ENCODE measurements around the gene SLC35G6.

SLC35G6 gene

DNA sequence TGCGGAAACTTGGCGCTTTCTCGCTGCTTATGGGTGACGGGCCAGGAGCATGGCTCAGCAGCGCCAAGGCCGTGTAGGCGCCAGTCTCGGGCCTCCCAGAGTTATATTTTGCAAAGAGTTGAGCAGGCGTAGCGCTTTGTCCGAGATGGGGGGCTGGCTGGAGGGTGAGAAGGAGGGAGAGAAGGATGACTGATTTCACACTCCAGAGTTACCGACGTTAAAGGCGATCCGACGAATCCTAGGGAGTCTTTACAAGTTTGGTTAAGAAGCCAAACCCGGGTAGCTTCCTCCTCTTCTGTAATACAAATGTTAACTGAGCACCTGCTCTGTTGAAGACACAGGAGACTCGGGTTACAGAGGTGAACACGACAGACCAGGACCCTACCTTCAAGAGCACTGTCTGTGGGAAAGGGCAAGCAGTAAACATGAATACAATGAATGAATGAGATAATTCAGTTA lies 3.7 kb downstream of the SLC35G6 start:
- peak overlapping the region; percentile 57 for H3K4me3 ChIP-seq (ENCODE audit: control insufficient read depth, low read depth, low read length)
- TF ChIP-seq, protein P1, sequence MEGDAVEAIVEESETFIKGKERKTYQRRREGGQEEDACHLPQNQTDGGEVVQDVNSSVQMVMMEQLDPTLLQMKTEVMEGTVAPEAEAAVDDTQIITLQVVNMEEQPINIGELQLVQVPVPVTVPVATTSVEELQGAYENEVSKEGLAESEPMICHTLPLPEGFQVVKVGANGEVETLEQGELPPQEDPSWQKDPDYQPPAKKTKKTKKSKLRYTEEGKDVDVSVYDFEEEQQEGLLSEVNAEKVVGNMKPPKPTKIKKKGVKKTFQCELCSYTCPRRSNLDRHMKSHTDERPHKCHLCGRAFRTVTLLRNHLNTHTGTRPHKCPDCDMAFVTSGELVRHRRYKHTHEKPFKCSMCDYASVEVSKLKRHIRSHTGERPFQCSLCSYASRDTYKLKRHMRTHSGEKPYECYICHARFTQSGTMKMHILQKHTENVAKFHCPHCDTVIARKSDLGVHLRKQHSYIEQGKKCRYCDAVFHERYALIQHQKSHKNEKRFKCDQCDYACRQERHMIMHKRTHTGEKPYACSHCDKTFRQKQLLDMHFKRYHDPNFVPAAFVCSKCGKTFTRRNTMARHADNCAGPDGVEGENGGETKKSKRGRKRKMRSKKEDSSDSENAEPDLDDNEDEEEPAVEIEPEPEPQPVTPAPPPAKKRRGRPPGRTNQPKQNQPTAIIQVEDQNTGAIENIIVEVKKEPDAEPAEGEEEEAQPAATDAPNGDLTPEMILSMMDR (IDR thresholded peaks at IDR 0.05; ENCODE audit: control insufficient read depth, insufficient read depth, low read depth, low read length, missing control alignments), result peak; percentile 28
- no peak for DNase-seq (ENCODE audit: low read depth)

DNA sequence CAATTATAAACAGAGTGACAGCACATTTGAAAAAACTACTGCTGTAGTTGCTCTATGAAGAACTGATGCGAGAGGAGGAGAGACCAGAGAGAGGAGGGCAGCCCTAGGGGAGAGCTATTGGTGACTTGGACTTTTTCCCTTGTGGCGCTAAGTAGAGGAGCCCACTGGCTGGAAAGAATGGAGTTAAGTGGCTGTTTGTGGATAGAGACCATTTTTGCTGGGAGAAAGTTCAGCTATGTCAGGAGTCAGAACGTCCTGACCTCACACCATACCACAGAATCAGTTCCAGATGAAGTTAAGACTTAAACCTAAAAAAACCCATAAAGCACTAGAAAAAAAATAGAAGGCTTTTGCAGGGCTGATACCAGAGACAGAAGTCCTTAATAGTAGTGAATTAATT lies 4.9 kb downstream of the SLC35G6 start:
- DNase-seq (ENCODE audit: low read depth), result no peak
- TF ChIP-seq, protein P1 (IDR thresholded peaks at IDR 0.05; ENCODE audit: control insufficient read depth, insufficient read depth, low read depth, low read length, missing control alignments), result no peak
- H3K4me3 ChIP-seq (ENCODE audit: control insufficient read depth, low read depth, low read length), result peak overlapping the region; percentile 57

DNA sequence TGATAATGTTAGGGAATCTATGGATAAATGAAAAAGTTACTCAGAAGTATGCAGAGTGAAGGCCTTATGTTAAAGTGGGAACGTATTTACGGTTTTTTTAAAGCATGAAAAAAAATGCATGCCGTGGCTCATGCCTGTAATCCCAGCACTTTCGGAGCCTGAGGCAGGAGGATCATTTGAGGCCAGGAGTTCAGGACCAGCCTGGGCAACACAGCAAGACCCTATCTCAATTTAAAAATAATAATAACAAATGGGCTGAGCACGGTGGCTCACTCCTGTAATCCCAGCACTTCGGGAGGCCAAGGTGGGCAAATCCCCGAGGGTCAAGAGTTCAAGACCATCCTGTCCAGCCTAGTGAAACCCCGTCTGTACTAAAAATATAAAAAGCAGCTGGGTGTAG lies 8.9 kb downstream of the SLC35G6 start:
- no peak for DNase-seq (ENCODE audit: low read depth)
- TF ChIP-seq, protein P1 (IDR thresholded peaks at IDR 0.05; ENCODE audit: control insufficient read depth, insufficient read depth, low read depth, low read length, missing control alignments), result no peak
- H3K4me3 ChIP-seq (ENCODE audit: control insufficient read depth, low read depth, low read length), result no peak overlapping the region

DNA sequence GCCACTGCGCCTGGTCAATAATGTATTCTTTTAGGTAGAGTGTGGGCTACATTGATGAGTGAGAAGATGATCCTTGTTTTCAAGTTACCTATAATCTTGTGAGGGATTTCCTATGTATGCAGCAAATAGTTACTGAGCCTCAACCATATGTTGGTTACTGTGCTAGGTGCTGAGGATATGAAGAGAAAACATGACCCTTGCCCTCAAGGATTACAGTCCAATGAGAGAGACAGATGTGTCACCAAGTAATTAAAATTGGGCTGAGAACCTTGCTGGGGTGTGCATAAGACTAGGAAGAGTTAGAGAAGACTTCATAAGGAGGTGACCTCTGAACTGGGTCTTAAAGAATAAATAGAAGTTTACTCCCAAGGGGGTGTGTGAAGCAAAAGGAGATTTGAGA lies 10.3 kb downstream of the SLC35G6 start:
- no peak for DNase-seq (ENCODE audit: low read depth)
- no peak overlapping the region for H3K4me3 ChIP-seq (ENCODE audit: control insufficient read depth, low read depth, low read length)
- TF ChIP-seq, protein P1 (IDR thresholded peaks at IDR 0.05; ENCODE audit: control insufficient read depth, insufficient read depth, low read depth, low read length, missing control alignments), result no peak

DNA sequence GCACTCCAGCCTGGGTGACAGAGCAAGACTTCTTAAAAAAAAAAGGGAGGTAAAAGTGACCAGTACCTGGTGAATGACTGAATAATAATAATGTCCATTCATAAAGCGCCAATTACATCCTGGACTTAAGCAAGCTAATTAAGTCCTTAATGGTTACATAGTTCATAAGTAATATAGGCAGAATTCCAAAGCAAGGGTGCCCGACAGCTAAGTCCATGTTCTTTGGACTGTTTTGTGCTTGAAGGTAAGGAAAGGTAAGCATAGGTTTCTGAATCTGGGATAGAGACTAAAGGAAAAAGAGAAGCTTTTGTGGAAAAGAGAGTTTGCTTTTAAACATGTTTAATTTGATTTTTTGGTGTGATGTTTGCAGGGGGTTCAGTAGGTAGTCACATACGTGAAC lies 12.7 kb downstream of the SLC35G6 start:
- DNase-seq (ENCODE audit: low read depth), result no peak
- TF ChIP-seq, protein P1 (IDR thresholded peaks at IDR 0.05; ENCODE audit: control insufficient read depth, insufficient read depth, low read depth, low read length, missing control alignments), result no peak
- H3K4me3 ChIP-seq (ENCODE audit: control insufficient read depth, low read depth, low read length), result no peak overlapping the region

DNA sequence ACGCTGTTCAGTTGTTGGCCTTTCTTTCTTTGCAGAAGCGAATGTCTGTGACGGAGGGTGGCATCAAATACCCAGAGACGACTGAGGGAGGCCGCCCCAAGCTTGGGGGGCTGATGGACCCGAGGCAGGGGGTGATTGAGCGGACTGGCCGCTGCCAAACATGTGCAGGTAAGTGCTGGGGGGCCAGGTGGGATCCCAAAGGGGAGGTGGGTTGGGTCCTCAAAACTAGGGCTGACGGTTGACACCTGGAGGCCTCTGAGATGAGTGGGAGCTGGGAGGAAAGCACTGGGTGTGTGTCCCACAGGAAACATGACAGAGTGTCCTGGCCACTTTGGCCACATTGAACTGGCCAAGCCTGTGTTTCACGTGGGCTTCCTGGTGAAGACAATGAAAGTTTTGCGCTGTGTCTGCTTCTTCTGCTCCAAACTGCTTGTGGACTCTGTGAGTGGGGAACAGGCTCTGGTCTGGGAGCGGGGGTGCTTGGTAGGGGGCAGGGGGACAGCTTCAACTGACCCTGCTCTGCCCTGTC lies 14.7 kb downstream of the SLC35G6 start:
- no peak overlapping the region for H3K4me3 ChIP-seq (ENCODE audit: control insufficient read depth, low read depth, low read length)
- DNase-seq (ENCODE audit: low read depth), result no peak
- TF ChIP-seq, protein P1 (IDR thresholded peaks at IDR 0.05; ENCODE audit: control insufficient read depth, insufficient read depth, low read depth, low read length, missing control alignments), result no peak
